Measurements from ENCODE around the gene RCAN3.

Gene RCAN3

GRCh38 chr1:24560361-24560760 lies 57.7 kb downstream of the RCAN3 start:
- Histone ChIP-seq H3K27ac (ENCODE audit: low read depth, low read length) (no peak overlapping the region), H3K27me3 (ENCODE audit: control insufficient read depth, insufficient read depth, low read length) (peaks cover 28% of the 10 kb centered on the region), H3K36me3 (ENCODE audit: control insufficient read depth, insufficient read depth, low read length) (no peaks in the 10 kb centered on the region), H3K9me3 (ENCODE audit: control insufficient read depth, insufficient read depth, low read depth, low read length) (0 out of 2 replicates have a peak, but pooled peaks cover 9% of the 10 kb centered on the region), H3K4me1 (ENCODE audit: control insufficient read depth, insufficient read depth, low read length) (peaks cover 9% of the 10 kb centered on the region; the same call in 1 of the 2 replicates), H3K4me3 (ENCODE audit: low read depth, low read length) (no peak overlapping the region), H3K9ac (ENCODE audit: low read length) (no peak overlapping the region)

DNA sequence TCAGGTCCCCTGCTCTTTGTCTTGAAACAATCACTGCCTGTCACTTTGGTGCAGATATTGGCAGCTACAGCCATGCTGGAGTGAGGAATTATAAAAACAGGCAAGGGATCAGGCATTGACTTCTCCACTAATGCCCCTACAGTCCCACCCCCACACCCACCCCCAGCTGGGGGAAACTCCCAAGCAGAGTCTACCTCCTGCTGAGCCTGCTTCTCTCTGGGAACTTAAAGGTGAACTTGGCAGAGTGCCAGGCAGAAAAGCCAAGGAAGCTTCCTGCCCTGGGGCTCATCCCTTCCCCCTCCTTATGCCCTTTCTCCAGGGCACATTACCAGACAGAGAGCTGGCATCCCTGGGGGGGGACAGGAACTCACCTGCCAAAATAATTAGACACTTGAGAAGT lies 60.0 kb downstream of the RCAN3 start:
- Histone ChIP-seq H3K27ac (ENCODE audit: low read depth, low read length) (no peak overlapping the region), H3K4me1 (ENCODE audit: control insufficient read depth, insufficient read depth, low read length) (peaks cover 18% of the 10 kb centered on the region)

GRCh38 chr1:24564695-24565094 lies 62.1 kb downstream of the RCAN3 start:
- Histone ChIP-seq H3K27me3 (ENCODE audit: control insufficient read depth, insufficient read depth, low read length) (no peaks in the 10 kb centered on the region), H3K9ac (ENCODE audit: low read length) (no peak overlapping the region), H3K27ac (ENCODE audit: low read depth, low read length) (no peak overlapping the region), H3K9me3 (ENCODE audit: control insufficient read depth, insufficient read depth, low read depth, low read length) (0 out of 2 replicates have a peak, but pooled peaks cover 9% of the 10 kb centered on the region), H3K36me3 (ENCODE audit: control insufficient read depth, insufficient read depth, low read length) (no peaks in the 10 kb centered on the region), H3K4me1 (ENCODE audit: control insufficient read depth, insufficient read depth, low read length) (peaks cover 22% of the 10 kb centered on the region), H3K4me3 (ENCODE audit: low read depth, low read length) (no peak overlapping the region)

More for the DNA sequence above, 60.0 kb downstream of the RCAN3 start:
- 0 out of 2 replicates have a peak, but pooled peaks cover 9% of the 10 kb centered on the region for H3K9me3 ChIP-seq (ENCODE audit: control insufficient read depth, insufficient read depth, low read depth, low read length)
- no peak overlapping the region for H3K9ac ChIP-seq (ENCODE audit: low read length)
- H3K36me3 ChIP-seq (ENCODE audit: control insufficient read depth, insufficient read depth, low read length) = no peaks in the 10 kb centered on the region
- H3K27me3 ChIP-seq (ENCODE audit: control insufficient read depth, insufficient read depth, low read length) = peaks cover 8% of the 10 kb centered on the region
- H3K4me3 ChIP-seq (ENCODE audit: low read depth, low read length) = no peak overlapping the region

DNA sequence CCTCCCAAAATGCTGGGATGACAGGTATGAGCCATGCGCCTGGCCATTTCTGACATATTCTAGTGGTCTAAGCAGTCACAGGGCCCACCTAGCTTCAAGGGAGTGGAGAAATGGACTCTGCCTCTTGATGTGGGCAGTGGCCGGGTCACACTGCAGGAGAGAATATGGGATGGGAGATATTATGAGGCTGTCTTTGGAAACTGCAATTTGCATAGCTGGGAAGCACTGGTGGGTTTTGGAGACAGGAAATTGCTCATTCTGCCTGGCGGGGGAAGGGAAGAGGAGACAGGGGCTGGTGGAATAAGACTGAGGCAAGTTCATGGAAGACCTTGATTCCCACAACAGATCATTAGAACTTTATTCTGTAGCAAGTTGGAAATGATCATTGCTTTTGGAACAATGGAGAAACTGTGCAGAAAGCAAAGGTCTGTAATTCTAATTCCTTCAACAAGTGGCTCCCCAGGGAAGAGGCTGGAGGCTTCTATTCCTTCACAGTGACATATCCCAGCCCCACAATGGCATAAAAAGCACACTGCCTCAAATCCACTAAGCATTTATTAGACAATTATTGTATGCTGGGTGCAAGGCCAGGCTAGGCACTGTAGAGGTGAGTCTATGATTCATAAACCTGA lies 63.7 kb downstream of the RCAN3 start:
- no peak overlapping the region for H3K27ac ChIP-seq (ENCODE audit: low read depth, low read length)
- H3K4me1 ChIP-seq (ENCODE audit: control insufficient read depth, insufficient read depth, low read length) = peaks cover 22% of the 10 kb centered on the region
- H3K4me3 ChIP-seq (ENCODE audit: low read depth, low read length) = no peak overlapping the region

GRCh38 chr1:24567792-24568388 lies 65.3 kb downstream of the RCAN3 start:
- H3K4me1 ChIP-seq (ENCODE audit: control insufficient read depth, insufficient read depth, low read length) = peaks cover 16% of the 10 kb centered on the region
- H3K27ac ChIP-seq (ENCODE audit: low read depth, low read length) = no peak overlapping the region
- H3K4me3 ChIP-seq (ENCODE audit: low read depth, low read length) = no peak overlapping the region
- no peaks in the 10 kb centered on the region for H3K36me3 ChIP-seq (ENCODE audit: control insufficient read depth, insufficient read depth, low read length)
- H3K27me3 ChIP-seq (ENCODE audit: control insufficient read depth, insufficient read depth, low read length) = no peaks in the 10 kb centered on the region
- H3K9ac ChIP-seq (ENCODE audit: low read length) = no peak overlapping the region
- H3K9me3 ChIP-seq (ENCODE audit: control insufficient read depth, insufficient read depth, low read depth, low read length) = 0 out of 2 replicates have a peak, but pooled peaks cover 9% of the 10 kb centered on the region

More for the DNA sequence above, 63.7 kb downstream of the RCAN3 start:
- Histone ChIP-seq H3K36me3 (ENCODE audit: control insufficient read depth, insufficient read depth, low read length) (no peaks in the 10 kb centered on the region), H3K9me3 (ENCODE audit: control insufficient read depth, insufficient read depth, low read depth, low read length) (0 out of 2 replicates have a peak, but pooled peaks cover 9% of the 10 kb centered on the region), H3K27me3 (ENCODE audit: control insufficient read depth, insufficient read depth, low read length) (no peaks in the 10 kb centered on the region), H3K9ac (ENCODE audit: low read length) (no peak overlapping the region)

DNA sequence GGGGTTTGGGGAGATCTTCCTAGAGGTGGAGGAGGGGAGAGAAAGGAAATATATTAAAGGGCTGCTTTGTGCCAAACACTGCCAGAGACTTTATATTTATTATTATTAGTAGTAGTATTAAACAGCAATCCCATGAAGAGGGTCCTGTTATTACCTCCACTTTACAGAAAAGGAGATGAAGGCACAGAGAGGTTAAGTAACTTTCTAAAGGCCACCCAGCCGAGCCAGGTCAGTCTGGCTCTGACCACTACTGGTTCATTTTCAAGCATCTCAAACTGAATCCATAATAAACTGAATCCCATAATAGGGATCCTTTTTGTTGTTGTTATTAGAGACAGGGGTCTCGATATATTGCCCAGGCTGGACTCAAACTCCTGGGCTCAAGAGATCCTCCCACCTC lies 65.8 kb downstream of the RCAN3 start:
- Histone ChIP-seq H3K27me3 (ENCODE audit: control insufficient read depth, insufficient read depth, low read length) (no peaks in the 10 kb centered on the region), H3K27ac (ENCODE audit: low read depth, low read length) (no peak overlapping the region), H3K9me3 (ENCODE audit: control insufficient read depth, insufficient read depth, low read depth, low read length) (0 out of 2 replicates have a peak, but pooled peaks cover 9% of the 10 kb centered on the region), H3K4me3 (ENCODE audit: low read depth, low read length) (no peak overlapping the region), H3K36me3 (ENCODE audit: control insufficient read depth, insufficient read depth, low read length) (no peaks in the 10 kb centered on the region), H3K9ac (ENCODE audit: low read length) (no peak overlapping the region), H3K4me1 (ENCODE audit: control insufficient read depth, insufficient read depth, low read length) (peaks cover 15% of the 10 kb centered on the region)

DNA sequence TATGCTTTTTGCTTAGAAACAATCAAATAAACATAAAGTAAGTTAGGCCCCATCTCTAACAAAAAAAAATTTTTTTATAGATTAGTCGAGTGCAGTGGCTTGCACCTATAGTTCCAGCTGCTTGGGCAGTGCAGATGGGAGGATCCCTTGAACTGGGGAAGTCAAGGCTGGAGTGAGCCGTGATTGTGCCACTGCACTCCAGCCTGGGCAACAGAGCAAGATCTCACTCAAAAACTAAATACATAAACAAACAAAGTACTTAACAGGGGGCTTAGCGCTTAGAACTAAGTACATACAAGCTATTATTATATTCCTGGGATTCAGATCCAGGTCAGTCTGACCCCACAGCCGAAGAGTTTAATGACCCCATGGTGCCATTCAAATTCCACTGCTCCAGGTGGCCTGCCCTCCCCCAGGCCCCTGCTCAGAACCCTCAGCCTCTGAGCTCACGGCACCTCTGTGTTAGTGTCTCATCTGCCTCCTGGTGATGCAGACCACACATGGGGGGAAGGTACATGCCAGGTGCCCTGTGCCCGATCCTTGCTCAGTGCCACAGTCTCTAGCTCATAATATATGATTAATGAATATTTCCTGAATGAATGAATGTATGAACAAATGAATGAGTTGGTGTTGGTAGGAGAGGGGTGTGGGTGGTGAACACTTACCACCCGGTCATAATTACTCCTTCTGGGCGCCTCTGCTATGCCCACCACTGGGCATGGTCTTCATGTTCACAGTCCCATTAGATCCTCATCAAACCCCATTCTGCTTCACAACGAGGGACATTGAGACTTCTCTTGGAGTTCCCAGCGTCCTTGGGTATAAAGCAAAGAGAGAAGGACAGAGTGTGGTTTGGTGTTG lies 67.9 kb downstream of the RCAN3 start:
- H3K4me1 ChIP-seq (ENCODE audit: control insufficient read depth, insufficient read depth, low read length) = peaks cover 15% of the 10 kb centered on the region
- no peak overlapping the region for H3K27ac ChIP-seq (ENCODE audit: low read depth, low read length)
- H3K4me3 ChIP-seq (ENCODE audit: low read depth, low read length) = no peak overlapping the region
- no peaks in the 10 kb centered on the region for H3K36me3 ChIP-seq (ENCODE audit: control insufficient read depth, insufficient read depth, low read length)
- H3K9me3 ChIP-seq (ENCODE audit: control insufficient read depth, insufficient read depth, low read depth, low read length) = no peaks in the 10 kb centered on the region
- no peak overlapping the region for H3K9ac ChIP-seq (ENCODE audit: low read length)
- no peaks in the 10 kb centered on the region for H3K27me3 ChIP-seq (ENCODE audit: control insufficient read depth, insufficient read depth, low read length)

DNA sequence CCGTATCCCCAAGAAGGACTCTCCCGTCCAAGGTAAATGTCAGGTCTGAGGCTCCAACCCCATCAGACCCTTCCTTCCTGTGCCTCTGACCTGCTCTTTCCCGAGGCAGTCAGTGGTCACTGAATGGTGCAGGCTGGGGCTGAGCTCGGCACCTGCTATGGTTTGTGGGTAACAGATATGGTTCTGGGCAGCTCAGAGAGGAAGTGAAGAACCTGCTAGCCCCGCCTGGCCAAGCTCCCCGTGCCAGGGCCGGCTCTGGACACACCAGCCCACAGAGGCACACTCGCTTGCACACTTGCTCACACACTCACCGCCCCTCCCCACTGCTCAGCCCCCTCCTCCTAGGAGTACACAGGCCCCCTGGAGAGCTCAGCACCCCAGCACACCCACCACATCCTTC lies 69.7 kb downstream of the RCAN3 start:
- no peak overlapping the region for H3K4me3 ChIP-seq (ENCODE audit: low read depth, low read length)

DNA sequence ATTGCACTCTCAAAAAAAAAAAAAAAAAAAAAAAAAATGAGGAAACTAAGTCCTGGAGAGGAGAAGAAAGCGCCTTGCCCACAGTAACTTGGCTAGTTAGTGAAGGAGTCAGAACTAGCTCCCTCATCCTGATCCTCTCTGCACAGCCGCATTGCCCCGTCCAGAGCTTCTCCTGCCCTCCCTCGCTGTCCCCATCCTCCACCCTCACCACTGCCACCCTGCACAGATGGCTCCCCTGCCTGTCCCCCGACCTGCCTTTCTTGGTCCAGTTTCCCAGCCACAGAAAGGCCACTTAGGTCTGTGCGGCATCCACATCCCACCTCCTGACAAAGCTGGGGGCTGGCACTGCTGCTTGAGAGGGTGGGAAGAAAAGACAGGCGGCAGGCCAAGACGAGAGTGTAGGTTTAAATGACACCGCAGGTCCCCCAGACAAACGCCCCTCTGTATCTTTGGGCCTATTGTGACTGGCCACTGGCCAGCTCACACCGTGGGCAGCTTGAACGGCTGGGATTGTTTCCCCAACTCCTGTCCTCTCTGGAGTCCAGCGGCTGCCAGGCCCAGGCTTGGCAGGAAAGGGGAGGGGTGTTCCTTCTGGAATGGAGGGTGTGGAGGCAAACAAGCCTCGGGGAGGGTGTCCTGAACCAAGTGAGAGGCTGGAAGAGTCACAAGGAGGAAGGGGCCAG lies 73.4 kb downstream of the RCAN3 start:
- H3K36me3 ChIP-seq (ENCODE audit: control insufficient read depth, insufficient read depth, low read length) = no peaks in the 10 kb centered on the region
- H3K9ac ChIP-seq (ENCODE audit: low read length) = no peak overlapping the region
- no peaks in the 10 kb centered on the region for H3K27me3 ChIP-seq (ENCODE audit: control insufficient read depth, insufficient read depth, low read length)
- no peak overlapping the region for H3K4me3 ChIP-seq (ENCODE audit: low read depth, low read length)
- H3K27ac ChIP-seq (ENCODE audit: low read depth, low read length) = no peak overlapping the region
- no peaks in the 10 kb centered on the region for H3K9me3 ChIP-seq (ENCODE audit: control insufficient read depth, insufficient read depth, low read depth, low read length)
- no peaks in the 10 kb centered on the region for H3K4me1 ChIP-seq (ENCODE audit: control insufficient read depth, insufficient read depth, low read length)

More for the DNA sequence above, 69.7 kb downstream of the RCAN3 start:
- Histone ChIP-seq H3K9ac (ENCODE audit: low read length) (no peak overlapping the region), H3K27ac (ENCODE audit: low read depth, low read length) (no peak overlapping the region), H3K36me3 (ENCODE audit: control insufficient read depth, insufficient read depth, low read length) (no peaks in the 10 kb centered on the region), H3K4me1 (ENCODE audit: control insufficient read depth, insufficient read depth, low read length) (peaks cover 4% of the 10 kb centered on the region), H3K9me3 (ENCODE audit: control insufficient read depth, insufficient read depth, low read depth, low read length) (no peaks in the 10 kb centered on the region), H3K27me3 (ENCODE audit: control insufficient read depth, insufficient read depth, low read length) (no peaks in the 10 kb centered on the region)

- no peaks in the 10 kb centered on the region for H3K27me3 ChIP-seq (ENCODE audit: control insufficient read depth, insufficient read depth, low read length)
- H3K9ac ChIP-seq (ENCODE audit: low read length) = no peak overlapping the region
- H3K27ac ChIP-seq (ENCODE audit: low read depth, low read length) = no peak overlapping the region
- H3K4me3 ChIP-seq (ENCODE audit: low read depth, low read length) = no peak overlapping the region
- no peaks in the 10 kb centered on the region for H3K4me1 ChIP-seq (ENCODE audit: control insufficient read depth, insufficient read depth, low read length)
- no peaks in the 10 kb centered on the region for H3K36me3 ChIP-seq (ENCODE audit: control insufficient read depth, insufficient read depth, low read length)
- no peaks in the 10 kb centered on the region for H3K9me3 ChIP-seq (ENCODE audit: control insufficient read depth, insufficient read depth, low read depth, low read length)
These were observed 76.2 kb downstream of the RCAN3 start for GRCh38 chr1:24578846-24579245.

Measured in HUES6 (cell line).